ENCODE data around the gene LGALS1. TPM values are rescaled to one million over a fixed set of nuclear protein-coding genes. Genes with fewer than 3 reads are reported as not detected.

The LGALS1 gene
- total RNA-seq: 4,257 and 8,992 TPM in 2 replicates

DNA sequence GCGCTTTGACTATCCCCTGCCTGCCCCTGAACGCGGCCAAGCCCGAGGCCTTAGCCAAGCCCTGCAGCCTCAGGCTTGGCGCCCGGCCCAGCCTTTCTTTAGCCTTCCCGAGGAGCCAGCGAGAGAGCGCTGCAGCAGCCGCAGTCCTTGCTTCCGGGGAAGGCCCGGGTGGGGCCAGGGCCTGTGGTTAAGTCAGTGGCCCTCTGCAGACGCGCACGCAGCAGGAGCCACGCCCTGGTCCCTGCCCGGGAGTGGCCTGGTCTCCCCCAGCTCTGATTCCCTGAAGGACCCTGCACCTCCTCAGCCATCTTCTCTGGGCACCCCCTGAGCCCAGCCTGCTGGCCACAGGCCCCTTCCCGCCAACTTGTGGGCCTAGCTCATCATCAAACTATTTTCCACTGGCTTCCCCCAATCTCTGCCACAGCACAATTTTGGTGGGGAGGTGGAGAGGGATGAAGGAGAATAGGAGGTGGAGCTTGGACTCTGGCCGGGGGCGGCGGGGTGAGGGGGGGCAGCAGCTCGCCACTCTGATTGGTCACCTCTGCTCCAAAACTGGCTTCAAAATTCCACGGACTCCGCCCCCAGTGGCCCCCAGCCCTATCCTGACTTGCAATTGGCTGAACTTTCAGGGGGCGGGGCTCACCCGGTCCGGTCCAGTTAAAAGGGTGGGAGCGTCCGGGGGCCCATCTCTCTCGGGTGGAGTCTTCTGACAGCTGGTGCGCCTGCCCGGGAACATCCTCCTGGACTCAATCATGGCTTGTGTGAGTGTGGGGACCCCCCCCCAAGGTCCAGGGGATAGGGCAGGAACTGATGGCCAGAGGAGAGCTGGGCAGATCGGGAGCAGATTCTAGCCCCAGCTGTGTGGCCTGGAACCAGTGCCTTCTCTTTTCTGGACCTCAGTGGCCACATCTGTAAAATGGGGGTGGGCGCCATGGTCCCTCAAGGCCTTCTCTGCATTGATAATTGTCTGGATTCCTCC, at the start of gene LGALS1:
Gene LGALS1, plus strand, starts transcription at position 686 of the 979 bp plus-strand sequence. Its CDS starts 67 bp downstream, at position 753.

GRCh38 chr22:37639070-37639760, 36.2 kb upstream of the LGALS1 start, which contains the start of gene SH3BP1:
TSS of gene SH3BP1 (plus strand) at chr22:37639669. CDS start at chr22:37639788, 119 bp downstream.

GRCh38 chr22:37658133-37659065, 17.0 kb upstream of the LGALS1 start, which contains the start of gene PDXP:
TSS of gene PDXP (plus strand) at chr22:37658723. CDS start at chr22:37658783, 60 bp downstream.

GRCh38 chr22:37686002-37686982, 10.9 kb downstream of the LGALS1 start, which contains the start of gene NOL12:
TSS of gene NOL12 (plus strand) at chr22:37686343. CDS start at chr22:37686393, 50 bp downstream.

GRCh38 chr22:37696657-37697537, 21.5 kb downstream of the LGALS1 start, which contains the start of gene TRIOBP:
TSS of gene TRIOBP (plus strand) at chr22:37697048. CDS start at chr22:37701366, 4,318 bp downstream.

Other genes with a start within 250 kb of the LGALS1 start
- under 0.01 and 0.06 TPM in 2 replicates for gene ELFN2, start 248.2 kb upstream of the LGALS1 start, total RNA-seq
- gene MFNG, start 189.3 kb upstream of the LGALS1 start, total RNA-seq: 82.4 and 129 TPM in 2 replicates
- 29.6 and 37.2 TPM in 2 replicates for gene CARD10, start 156.2 kb upstream of the LGALS1 start, total RNA-seq
- 13.3 and 18.5 TPM in 2 replicates for gene CDC42EP1, start 115.2 kb upstream of the LGALS1 start, total RNA-seq
- not detected in 2 replicates for gene LGALS2, start 95.5 kb upstream of the LGALS1 start, total RNA-seq
- gene GGA1, start 66.8 kb upstream of the LGALS1 start, total RNA-seq: 25.4 and 50.4 TPM in 2 replicates
- gene SH3BP1, start 36.0 kb upstream of the LGALS1 start, total RNA-seq: 0.16 and 1.8 TPM in 2 replicates
- gene PDXP, start 16.9 kb upstream of the LGALS1 start, total RNA-seq: 4.9 and 8.4 TPM in 2 replicates
- gene NOL12, start 10.7 kb downstream of the LGALS1 start, total RNA-seq: 23.2 and 26.6 TPM in 2 replicates
- gene TRIOBP, start 21.4 kb downstream of the LGALS1 start, total RNA-seq: 85.0 and 210 TPM in 2 replicates
- 14.2 and 34.6 TPM in 2 replicates for gene GCAT, start 132.3 kb downstream of the LGALS1 start, total RNA-seq
- not detected in 2 replicates for gene GALR3, start 147.7 kb downstream of the LGALS1 start, total RNA-seq
- 17.2 and 25.2 TPM in 2 replicates for gene ANKRD54, start 168.7 kb downstream of the LGALS1 start, total RNA-seq
- 235 and 342 TPM in 2 replicates for gene EIF3L, start 173.8 kb downstream of the LGALS1 start, total RNA-seq
- 22.3 and 71.9 TPM in 2 replicates for gene MICALL1, start 230.7 kb downstream of the LGALS1 start, total RNA-seq